Brain microvascular endothelial cell (primary cell): Measurements from ENCODE around the gene VAC14.
"Not testable (repeated sequence)": the region's sequence is repeated elsewhere in the genome, so short reads cannot be mapped to it uniquely, and the experiment has no call there.

Experiments used
- DNase-seq: peaks from one replicate; pipeline ENCODE4 v3.0.0-alpha.2; 2020
- H3K27ac ChIP-seq: fragments of 250-450 bp; sonication (Bioruptor Pico); 2 replicates; pipeline ENCODE4 v1.5.1; 2020; ENCODE audit warnings: mild to moderate bottlenecking, moderate library complexity
- H3K27me3 ChIP-seq: fragments of 250-450 bp; sonication (Bioruptor Pico); replicated peaks from 2 replicates; pipeline ENCODE4 v1.5.1; 2020; ENCODE audit warnings: mild to moderate bottlenecking
- H3K36me3 ChIP-seq: fragments of 250-450 bp; sonication (Bioruptor Pico); replicated peaks from 2 replicates; pipeline ENCODE4 v1.5.1; 2020; ENCODE audit warnings: mild to moderate bottlenecking
- H3K4me3 ChIP-seq: 2 replicates; pipeline ENCODE4 v1.5.1; 2011; ENCODE audit warnings: low read depth, mild to moderate bottlenecking, control low read depth, low read length, moderate library complexity
- in situ Hi-C: cut with HindIII; loops from 2 replicates; pipeline ENCODE4 v1.10.0; 2017; ENCODE audit warnings: low sequenced_read_pairs, low pct_ligation_motif_present
- TF ChIP-seq, protein P1 (sequence below): IDR thresholded peaks from 2 replicates; pipeline ENCODE4 v1.5.1; 2011; ENCODE audit warnings: low read depth, mild to moderate bottlenecking, moderate library complexity, low read length, control low read depth, inconsistent platforms; ENCODE audit errors: missing control alignments

VAC14 gene

GRCh38 chr16:70746708-70747424, 54.1 kb downstream of the VAC14 start:
- peak overlapping the region; percentile 63 for H3K27ac ChIP-seq
- in situ Hi-C loops: no loop called here
- peaks cover 20% of the 10 kb centered on the region for H3K36me3 ChIP-seq
- no peak overlapping the region for H3K4me3 ChIP-seq
- H3K27me3 ChIP-seq: no peaks in the 10 kb centered on the region
- peak; percentile 75 for DNase-seq
- TF ChIP-seq, protein P1, sequence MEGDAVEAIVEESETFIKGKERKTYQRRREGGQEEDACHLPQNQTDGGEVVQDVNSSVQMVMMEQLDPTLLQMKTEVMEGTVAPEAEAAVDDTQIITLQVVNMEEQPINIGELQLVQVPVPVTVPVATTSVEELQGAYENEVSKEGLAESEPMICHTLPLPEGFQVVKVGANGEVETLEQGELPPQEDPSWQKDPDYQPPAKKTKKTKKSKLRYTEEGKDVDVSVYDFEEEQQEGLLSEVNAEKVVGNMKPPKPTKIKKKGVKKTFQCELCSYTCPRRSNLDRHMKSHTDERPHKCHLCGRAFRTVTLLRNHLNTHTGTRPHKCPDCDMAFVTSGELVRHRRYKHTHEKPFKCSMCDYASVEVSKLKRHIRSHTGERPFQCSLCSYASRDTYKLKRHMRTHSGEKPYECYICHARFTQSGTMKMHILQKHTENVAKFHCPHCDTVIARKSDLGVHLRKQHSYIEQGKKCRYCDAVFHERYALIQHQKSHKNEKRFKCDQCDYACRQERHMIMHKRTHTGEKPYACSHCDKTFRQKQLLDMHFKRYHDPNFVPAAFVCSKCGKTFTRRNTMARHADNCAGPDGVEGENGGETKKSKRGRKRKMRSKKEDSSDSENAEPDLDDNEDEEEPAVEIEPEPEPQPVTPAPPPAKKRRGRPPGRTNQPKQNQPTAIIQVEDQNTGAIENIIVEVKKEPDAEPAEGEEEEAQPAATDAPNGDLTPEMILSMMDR: no peak

GRCh38 chr16:70746040-70746707, 54.8 kb downstream of the VAC14 start:
- no peaks in the 10 kb centered on the region for H3K27me3 ChIP-seq
- H3K27ac ChIP-seq: peak overlapping the region; percentile 63
- H3K36me3 ChIP-seq: peaks cover 20% of the 10 kb centered on the region
- no peak overlapping the region for H3K4me3 ChIP-seq
- TF ChIP-seq, protein P1: no peak
- DNase-seq: peak; percentile 73
- in situ Hi-C loops: no loop called here

DNA sequence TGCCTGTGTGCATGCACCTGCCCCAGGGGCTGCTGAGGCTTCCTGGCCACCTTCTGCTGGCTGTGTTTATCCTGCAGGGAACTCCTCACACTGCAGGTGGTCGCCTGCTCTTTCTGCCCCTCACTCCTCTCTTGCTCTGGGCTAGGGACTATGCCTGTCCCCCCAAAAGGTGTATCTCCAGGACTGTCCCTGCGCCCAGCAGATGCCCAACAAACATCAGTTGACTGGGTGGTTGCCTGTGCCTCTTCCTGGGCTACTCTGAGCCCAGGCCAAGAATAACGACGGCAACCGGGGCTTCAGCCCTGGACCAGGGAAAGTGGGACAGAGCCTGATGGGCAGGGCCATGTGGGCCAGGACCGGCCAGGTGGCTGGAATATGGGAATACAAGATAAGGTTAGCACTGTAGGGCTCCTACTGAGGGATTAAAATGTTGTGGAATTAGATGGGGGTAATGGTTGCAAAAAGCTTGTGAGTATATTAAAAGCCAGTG, 55.4 kb downstream of the VAC14 start:
- Histone ChIP-seq H3K4me3 (no peak overlapping the region), H3K36me3 (peaks cover 25% of the 10 kb centered on the region), H3K27me3 (no peaks in the 10 kb centered on the region), H3K27ac (peak overlapping the region; percentile 63)
- in situ Hi-C loops: no loop called here
- TF ChIP-seq, protein P1: no peak
- no peak for DNase-seq

DNA sequence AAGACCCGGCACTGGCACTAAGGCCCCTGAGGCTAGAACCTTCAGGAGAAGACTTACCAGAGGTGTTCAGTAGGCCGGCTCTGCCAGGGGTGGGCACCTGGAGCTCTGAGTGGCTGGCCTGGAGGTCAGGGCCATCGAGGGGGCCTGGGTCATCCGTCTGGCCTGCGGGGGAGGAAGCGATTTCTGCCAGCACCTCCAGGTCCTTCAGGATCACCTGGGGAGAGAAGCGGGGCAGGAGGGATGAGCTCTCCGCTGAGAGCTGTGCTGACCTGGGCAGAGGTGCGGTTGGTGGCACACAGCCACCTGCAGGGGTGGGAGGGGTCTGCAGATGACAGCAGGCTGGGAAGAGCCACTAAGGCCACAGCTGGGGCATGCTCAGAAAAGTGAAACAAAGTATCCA, 56.6 kb downstream of the VAC14 start:
- Histone ChIP-seq H3K4me3 (no peak overlapping the region), H3K27me3 (no peaks in the 10 kb centered on the region), H3K27ac (no peak overlapping the region), H3K36me3 (peaks cover 28% of the 10 kb centered on the region)
- in situ Hi-C loops: no loop called here
- DNase-seq: no peak
- TF ChIP-seq, protein P1: no peak

DNA sequence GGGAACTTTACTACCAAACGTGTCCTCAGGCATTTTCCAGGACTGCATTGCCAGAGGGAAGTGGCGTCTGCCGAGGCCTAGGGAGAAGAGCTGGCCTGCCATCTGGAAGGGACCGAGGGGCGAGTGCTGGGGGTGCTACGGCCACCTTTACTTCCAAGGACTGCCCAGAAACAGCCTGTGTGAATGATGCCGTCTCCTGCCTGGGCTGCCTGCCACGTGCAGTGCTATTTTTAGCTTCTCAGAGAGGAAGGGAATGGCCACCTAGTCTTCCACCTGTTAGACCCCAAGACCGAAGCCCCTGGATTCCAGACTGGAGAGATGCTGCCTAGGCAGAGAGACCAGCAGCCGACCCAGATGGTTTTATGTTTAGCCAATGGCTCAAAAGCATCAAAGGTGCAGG, 57.2 kb downstream of the VAC14 start:
- TF ChIP-seq, protein P1: no peak
- Histone ChIP-seq H3K4me3 (no peak overlapping the region), H3K36me3 (peaks cover 28% of the 10 kb centered on the region), H3K27me3 (no peaks in the 10 kb centered on the region), H3K27ac (no peak overlapping the region)
- in situ Hi-C loops: no loop called here
- DNase-seq: no peak

GRCh38 chr16:70742967-70743366, 58.0 kb downstream of the VAC14 start:
- H3K4me3 ChIP-seq, in situ Hi-C loops, DNase-seq, H3K27ac ChIP-seq, H3K27me3 ChIP-seq: not testable (repeated sequence)
- peaks cover 28% of the 10 kb centered on the region for H3K36me3 ChIP-seq
